Activated gamma-delta T cell treated with anti-CD3 and anti-CD28 coated beads, Interleukin-2, amount 50 U/mL, for 16 hours (primary cell): Measurements from ENCODE around the gene RNU1-2.
A peak's percentile ranks its signal among the peaks of the same experiment; 100 is the strongest.
"Not testable (repeated sequence)": the region's sequence is repeated elsewhere in the genome, so short reads cannot be mapped to it uniquely, and the experiment has no call there.

Experiments
- DNase-seq: peaks from one replicate; pipeline ENCODE4 v3.0.0-alpha.2; 2020; ENCODE audit warnings: low read depth

Gene RNU1-2

DNA sequence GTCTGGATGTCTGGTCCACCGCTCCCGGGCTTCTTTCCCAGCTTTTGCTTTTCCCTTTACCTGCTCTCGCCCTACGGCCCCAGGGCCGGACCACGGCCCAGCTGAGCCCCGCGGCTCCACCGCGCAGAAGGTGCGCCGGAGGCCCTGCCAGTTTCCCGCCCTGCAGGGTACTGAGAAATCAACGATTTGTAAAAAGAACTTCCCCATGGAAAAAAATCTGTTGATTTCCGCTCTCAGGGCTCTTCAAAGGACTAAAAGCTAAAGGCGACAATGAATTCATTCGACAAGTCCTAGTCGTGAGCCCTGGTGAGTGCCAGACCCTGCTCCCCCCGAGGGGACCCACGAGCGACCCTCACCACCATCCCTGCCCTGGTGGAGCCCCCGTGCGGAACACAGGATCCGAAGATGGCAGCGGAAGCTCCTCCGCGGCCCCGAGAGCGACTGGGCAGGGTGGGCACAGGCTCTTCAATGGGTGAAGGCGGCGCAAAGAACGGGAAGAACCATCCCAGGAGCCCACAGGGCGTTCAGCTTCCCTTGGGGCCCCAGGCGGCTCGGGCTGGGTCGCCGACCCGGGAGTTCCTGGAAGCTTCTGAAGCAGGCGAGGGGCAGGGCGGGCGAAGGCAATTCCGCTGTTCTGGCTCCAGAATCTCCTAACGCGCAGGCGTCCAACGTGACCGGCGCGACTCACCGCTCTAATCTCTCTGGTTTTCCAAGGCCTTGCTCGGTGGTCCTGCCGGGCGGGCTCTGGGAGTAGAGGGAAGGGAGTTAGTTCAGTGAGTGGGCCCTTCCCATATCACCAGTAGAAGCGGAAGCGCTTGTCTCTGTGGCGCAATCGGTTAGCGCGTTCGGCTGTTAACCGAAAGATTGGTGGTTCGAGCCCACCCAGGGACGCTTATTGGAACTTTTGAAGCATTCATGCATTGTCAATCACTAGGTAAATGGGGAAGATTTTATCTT is 6.6 kb upstream of the RNU1-2 start:
- no peak for DNase-seq

DNA sequence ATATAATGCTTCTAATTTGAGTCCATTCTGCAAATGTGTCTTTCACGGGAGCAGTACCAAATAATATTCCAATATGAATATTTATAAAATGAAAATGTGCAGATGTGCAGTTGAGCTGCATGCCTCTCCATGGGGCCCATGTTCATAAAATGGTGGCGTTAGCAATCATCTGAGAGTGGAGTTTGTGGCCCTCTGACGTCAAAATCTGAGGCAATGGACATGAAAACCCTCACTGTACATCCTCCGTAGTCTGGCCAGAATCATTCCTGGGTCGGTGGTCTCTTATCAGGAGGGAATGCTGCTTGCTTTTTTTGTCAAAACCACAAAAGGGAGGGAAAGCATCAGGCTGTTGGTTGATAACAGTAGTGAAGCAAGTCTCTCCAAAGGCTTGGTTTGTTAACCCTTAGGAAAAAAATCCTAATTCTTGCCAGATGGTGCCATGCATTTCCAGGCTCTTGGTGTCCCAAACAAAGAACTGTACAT is 5.2 kb upstream of the RNU1-2 start:
- DNase-seq = not testable (repeated sequence)

DNA sequence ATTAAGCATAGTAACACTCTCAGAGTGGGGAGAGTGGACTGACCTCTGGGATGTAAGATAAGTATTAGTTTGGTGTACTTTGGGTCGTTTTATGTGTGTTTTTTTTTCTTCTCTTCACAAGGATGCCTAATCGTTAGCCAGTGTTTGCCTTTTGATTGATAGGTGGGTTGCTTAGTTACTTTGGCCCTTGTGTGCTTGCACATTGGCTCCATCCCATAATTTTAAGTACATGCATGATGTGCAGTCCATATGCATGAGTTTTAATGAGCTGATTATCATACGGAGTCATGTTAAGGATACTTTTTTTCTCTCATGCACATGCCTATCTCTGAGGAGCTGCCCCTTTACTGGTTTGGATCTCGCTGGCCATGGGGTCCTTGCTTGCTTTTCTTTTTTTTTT is 4.7 kb upstream of the RNU1-2 start:
- not testable (repeated sequence) for DNase-seq

DNA sequence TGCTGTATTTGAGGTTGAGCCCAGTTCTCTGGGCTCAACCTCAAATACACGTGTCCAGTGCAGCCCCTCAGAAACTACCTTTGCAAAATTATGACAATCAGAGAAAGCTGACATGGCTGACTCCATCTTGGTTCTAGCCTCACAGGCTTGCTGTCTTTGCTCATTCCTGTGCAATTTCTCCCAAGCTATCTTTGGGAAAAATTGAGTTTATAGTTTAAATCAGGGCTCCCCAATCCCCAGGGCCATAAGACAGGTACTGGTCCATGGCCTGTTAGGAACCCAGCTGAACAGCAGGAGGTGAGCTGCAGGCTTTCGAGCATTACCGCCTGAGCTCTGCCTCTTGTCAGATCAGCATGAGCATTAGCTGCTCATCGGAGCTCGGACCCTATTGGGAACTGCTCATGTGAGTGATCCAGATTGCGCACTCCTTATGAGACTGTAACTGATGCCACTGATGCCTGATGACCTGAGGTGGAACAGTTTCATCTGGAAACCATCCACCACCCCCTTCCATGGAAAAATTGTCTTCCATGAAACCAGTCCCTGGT is 2.7 kb upstream of the RNU1-2 start:
- DNase-seq = not testable (repeated sequence)

DNA sequence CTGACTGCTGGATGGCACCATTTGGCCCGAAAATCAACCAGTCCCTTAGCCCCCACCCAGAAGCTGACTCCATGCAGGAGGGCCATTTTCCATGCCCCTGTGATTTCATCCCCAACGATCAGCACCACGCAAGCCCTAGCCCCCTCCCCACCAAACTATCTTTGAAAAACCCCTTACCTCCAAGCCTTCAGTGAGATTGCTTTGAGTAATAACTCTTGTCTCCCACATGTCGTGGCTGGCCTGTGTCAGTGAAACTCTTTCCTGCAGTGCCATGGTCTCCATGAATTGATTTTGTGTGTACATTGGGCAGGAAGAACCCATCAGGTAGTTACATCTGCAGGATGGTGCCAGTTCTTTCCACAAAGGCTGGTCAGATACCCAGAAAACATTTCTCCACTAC is 2.0 kb upstream of the RNU1-2 start:
- DNase-seq = not testable (repeated sequence)

DNA sequence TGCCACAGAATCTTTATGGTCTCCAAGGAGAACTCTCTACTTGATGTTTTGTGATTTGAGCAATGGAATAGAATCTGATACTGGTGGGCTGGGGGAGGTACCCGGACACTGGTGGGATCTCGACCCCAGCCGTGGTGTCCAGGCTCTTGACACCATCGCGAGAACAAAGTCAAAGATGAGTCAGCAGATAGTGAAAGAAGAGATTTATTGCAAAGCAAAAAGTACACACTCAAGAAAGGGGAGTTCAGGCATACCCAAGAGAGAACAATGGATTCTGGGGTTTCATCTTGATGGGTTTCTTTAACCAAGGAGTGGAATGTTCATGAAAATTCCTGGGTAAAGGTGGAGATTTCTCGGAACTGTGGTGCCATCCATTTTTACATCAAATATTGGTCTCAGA is 1.4 kb upstream of the RNU1-2 start:
- DNase-seq = not testable (repeated sequence)

DNA sequence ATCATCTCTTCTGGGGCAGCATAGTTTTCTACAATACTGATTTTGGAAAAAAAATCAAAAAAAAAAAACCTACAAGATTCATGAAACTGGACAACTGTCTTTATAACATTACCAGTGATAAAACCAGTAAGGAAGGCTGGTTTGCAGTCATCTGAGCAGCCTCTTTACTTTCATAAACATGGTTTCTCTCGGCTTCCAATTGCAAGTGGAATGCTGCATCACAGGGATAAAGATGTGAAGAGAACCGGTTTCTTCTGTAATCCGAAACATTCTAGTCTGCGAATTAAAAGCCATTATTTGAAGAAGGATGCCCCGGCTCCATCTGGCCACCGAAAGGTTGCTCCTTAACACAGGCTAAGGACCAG is 565 bp upstream of the RNU1-2 start:
- DNase-seq = not testable (repeated sequence)

DNA sequence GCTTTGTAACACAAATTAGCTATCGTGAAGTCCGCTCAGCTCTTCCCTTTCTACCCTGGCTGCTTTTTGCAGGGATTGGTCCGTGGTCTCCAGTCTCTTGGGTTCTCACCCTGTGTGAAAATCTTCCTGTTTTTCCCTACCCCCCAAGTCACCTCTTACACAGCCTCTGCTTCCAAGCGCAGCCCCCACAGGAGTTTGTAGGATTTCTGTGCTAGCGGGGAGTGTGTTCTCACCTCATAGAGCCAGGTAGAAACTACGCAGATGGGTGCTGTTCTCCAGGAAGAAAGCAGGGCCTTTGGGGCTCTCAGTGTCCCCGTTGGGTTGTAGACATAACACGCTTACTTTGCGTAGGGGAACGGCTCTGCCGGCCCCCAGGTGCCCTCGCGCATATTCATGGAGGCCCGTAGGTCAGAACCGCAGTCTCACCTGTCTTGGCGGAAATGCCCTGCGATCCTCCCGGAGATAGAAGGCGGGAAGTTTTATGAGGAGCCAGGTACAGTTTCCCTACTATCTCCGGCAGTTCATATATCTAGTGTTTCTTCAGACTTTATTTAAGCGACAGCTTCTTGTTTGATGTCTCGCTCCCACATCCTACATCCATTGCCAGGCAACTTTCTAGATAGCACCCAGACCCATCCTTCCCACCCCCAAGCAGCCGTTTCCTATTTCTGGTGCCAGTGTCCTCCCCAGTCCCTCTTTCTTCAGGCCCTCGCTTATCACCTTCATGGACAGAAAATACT is 706 bp downstream of the RNU1-2 start:
- peak; percentile 63 for DNase-seq

DNA sequence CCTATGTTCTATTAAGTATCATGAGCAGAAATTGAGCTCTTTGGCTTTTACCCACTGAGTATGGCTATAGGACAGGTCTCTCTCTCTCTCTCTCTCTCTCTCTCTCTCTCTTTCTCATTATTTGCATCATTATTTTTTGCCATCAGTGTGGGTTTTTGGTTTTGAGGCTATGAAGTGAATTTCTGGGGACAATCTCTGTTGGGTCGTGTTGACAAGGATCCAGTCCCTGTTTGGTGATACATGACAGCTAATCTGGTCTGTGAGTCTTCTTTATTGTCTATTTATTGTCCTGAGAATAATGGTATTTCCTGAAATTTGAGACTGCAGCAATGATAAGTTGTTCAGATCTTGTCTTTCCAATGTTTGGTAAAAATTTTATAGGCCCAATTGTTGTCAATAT is 1.9 kb downstream of the RNU1-2 start:
- DNase-seq = not testable (repeated sequence)

DNA sequence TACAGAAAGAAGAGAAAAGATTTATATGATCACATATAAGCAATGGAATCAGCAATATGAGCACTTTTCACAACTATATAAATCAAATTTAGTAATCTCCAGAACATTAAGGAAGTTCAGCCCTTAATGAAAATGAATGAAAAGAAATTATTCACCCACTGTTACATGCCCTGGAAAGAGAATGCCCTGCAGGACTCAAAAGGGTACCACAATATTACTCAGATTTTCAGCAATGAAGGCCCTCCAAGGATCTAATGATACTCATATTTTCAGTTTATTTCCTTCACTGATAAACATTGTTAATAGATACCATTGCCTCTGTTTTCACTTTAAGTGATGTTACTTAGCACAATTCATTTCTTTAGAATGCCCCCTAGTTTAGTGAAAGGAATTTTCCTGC is 2.5 kb downstream of the RNU1-2 start:
- DNase-seq = not testable (repeated sequence)

DNA sequence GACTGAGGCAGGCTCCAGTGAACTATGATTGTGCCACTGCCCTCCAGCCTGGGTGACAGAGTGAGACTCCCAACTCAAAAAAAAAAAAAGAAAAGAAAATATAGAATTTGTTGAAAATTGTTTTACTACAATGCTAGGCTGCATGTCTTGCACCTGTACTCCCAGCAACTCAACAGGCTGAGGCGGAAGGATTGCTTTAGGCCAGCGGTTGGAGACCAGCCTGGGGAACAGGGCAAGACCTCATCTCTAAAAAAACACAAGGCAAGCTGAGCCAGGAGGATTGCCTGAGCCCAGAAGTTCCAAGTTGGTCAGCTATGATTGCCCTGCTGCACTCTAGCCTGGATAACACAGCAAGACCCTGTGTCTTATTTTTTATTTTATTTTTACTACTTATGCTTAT is 3.2 kb downstream of the RNU1-2 start:
- not testable (repeated sequence) for DNase-seq

DNA sequence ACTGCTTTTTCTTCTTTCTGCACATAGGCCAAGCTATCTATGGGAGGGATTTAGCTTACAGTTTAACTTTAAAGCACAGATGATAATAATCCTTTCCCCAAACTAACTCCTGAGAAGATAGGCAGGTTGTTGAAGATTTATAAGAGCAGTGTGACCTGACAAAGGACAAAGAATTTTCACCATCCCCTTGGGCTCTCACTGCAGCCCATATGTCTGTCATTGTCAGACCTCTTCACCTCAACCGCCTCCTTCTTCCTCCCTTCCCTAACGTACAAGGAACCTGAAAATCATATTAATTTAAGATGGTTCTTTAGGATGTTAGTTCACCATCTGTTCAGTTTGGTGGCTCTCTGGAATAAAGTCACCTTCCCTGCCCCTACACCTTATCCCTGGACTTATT is 5.0 kb downstream of the RNU1-2 start:
- no peak for DNase-seq

DNA sequence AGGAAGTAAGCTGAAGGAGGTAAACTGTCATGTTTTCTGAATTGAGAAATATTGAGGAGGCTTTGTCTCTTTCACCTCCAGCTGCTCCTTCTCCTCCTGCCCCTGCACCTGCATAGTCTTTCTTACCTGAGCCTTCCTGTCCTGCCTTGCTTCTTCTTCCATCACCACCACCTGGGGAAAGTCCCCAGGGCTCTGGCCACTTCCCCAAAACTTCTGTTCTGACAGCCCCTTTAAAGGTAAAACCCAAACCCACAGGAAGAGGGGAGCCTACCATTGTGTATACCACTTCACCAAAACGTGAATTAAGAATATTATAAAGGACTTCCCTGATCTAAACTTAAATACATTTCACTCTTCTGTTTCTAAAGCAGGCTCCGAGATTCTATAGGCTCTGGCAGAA is 5.6 kb downstream of the RNU1-2 start:
- DNase-seq = not testable (repeated sequence)

DNA sequence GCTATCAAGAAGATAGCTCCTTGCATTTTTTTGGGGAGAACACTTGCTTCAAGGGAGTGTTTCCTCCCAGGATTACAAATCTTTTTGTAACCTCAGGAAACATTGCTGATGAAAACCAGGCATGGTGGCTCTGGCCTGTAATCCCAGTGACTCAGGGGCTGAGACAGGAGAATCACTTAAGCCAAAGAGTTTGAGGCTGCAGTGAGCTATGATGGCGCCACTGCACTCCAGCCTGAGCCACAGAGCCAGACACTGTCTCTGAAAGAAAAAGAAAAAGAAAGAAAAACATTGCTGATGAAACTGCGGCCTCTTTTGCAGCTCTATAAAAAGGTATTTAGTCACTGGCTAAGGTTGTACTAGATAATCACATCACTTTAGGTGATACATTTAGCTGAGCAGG is 7.3 kb downstream of the RNU1-2 start:
- DNase-seq = no peak

DNA sequence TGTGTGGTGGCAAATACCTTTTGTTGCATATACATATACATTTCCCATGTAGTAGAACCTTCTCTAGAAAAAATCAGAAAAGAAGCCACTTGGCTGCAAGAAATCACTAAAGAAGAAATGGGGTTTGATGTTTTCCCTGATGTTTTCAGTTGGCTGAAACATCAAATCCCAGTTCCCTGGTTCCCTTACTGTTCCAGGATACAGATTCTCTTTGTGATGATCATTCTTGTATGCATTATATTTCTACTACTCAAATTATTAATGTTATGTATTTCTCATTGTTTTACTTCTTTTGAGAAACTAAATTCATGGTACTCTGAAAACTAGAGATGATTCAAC is 7.6 kb downstream of the RNU1-2 start:
- DNase-seq = no peak

DNA sequence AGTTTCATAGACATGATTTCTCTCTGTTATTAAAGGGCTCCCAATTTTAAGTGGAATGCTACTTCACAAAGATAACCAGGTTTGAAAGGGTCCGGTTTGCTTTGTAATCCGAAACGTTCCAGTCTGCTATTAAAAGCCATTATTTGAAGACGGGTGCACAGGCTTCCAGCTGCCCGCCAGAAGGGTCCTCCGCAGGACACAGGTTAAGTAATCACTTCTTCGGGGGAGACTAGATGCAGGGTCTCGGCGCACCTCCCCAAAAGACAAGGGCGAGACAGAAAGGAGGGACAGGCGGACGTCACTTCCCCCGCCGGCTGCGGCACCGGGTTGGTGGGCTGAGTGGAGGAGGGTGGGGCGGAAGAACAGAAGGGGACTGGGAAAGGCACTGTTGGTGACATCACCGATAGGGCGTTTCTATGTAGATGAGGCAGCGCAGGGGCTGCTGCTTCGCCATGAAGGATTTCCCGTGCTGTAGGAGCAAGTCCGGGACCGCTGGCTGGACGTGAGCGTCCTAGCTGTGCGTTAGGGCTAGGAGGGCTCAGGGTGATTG is 8.9 kb downstream of the RNU1-2 start:
- DNase-seq = peak; percentile 98

DNA sequence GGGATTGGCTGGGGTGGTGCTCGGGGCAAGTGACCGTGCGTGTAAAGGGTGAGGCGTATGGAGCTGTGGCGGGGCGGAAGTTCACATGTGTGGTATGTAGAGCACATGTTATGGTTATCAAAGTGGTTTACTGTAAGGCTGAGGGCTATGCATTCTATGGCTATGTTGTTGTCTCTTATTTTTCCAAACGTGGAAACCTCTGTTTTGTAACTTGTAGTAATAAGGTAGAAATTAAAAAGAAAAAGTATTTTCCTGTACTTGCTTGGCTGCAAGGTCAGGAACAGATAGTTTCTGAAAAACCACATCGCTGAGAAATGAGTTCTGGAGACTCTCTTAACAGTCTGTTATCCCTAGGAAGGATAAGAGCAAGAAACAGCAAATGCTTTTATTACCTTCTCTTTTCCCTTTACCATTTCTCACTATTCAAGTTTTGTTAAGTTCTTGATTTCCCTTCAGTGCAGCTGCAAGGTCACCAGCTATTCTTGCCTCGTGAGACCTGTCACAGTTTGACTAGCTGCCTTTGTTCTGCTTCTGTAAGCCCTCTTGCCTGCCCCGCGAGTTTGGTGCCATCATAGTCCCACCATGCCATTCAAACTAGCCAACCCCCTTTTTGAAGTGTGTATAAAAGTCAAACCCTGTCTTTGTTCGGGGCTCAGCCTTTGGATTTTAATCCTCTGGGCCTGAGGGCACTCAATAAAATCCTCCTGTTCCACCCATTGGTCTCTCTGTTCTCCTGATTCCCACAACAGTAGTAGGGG is 9.5 kb downstream of the RNU1-2 start:
- DNase-seq = no peak

DNA sequence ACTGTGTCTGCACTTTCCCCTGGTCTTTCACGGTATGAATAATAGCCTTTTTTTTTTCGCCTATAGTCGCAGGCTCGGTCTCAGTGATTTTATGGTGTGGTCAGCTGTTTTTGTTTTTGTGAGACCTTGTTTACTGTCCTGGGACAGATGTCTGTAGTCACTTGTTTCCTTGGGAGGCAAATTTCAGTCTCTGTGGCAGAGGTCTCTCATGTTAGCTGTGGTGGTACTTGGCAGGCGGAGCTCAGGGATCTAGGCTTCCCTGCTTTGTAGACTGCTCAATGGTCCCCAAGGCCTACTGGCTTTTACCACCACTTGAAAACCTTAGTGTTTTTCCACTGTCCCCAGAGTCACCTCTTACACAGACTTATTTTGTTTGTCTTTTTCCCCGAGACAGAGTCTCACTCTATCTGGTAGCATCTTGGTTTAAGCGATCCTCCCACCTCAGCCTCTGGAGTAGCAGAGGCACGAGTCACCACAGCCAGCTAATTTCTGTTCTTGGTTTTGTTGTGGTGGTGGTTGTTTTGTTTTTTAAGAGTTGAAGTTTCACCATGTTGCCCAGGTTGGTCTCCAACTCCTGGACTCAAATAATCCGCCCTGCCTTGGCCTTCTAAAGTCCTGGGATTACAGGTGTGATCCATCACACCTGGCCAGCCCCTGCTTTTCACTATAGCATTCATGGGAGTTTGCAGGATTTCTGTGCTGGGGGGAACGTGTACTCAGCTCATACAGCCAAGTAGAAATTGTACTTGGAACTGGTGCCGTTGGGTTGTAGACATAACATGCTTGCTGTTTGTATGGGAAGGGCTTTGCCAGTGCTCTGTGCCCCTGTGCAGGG is 10.3 kb downstream of the RNU1-2 start:
- no peak for DNase-seq

DNA sequence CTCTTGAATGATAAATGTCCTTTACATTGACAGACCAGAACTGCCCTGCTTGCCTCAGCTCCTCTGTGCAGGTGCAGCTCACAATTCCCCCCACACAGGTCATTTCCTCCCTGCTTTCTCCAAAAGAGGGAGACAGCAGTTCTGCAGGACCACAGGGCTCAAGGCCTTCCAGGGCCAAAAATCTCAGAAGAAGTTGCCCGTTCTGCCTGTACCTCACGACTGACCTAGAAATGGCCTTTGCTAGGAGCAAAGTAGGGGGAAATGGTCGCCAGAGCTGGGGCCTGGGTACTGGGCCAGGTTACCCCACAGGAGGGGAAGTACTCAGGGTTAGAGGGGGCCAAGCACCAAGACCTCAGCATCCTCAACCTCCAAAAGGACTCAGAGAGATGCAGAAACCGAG is 11.1 kb downstream of the RNU1-2 start:
- DNase-seq = no peak

DNA sequence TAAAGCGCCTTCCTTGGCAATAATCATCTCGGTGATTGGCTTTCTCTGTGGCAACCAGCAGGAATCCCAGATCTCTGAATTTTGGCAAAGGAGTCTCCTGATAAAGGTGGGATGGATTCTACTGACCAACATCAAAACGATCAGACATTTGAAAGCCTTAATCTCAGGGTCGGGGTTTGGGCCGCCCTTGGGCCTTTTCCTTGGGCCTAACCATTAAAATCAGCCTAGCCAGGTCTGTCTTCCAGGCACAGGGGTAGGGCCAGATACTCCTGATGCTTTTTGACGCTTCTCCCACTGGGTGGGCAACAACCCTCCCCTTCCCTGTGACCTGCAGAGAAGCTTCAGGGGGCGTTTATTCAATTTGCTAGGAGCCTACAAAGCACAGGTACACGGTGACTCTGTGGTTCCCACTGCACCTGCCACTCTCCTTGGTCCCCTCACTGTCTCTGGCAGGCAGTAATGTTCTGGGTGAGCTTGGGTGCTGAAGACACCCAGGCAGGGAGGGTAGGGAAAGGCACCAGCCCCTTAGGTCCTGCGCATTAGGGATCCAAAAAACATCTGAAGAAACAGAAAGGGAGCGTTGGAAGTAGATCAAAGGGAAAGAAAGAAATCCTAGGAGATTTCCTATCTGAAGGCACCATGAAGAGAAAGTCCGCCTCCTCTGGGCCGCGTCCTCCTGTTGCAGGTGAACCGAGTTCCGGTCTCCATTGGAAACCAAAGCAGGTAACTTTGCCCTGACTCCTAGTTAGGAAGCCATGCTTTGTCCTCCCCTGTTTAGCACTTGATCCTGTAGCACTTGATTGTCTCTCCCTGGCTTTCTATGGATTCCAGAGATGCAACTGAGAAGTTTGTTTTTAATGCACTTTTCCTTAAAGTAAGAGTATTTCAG is 12.3 kb downstream of the RNU1-2 start:
- no peak for DNase-seq
